Measurements from ENCODE around the gene FMN2. TPM values are rescaled to one million over a fixed set of nuclear protein-coding genes. Genes with fewer than 3 reads are reported as not detected.

The FMN2 gene
- total and polyA plus RNA-seq, 9 donors: 0.60 to 10.1 (median 2.5) TPM

DNA sequence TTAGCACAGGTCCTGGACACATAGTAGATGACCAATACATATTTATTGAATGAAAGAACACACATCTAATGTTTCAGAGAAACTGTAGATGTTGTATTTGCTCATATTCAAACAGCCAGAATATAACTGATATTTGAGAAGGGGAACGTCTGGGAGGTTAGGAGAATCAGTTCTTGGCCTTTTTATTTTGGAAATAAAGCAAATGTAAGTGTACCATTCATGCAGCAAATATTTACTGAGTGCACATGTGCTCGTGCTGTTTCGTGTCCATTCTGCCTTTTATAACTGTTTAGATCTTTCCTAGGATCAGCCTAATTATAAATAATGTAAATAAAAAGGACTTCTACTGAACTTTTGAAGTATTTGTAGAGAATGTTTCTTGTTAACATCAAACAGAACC, 416.5 kb downstream of the FMN2 start:
- TF ChIP-seq POLR2A (IDR thresholded peaks at IDR 0.05) (no peak), EP300 (IDR thresholded peaks at IDR 0.05) (no peak)
- TF ChIP-seq, protein P1, sequence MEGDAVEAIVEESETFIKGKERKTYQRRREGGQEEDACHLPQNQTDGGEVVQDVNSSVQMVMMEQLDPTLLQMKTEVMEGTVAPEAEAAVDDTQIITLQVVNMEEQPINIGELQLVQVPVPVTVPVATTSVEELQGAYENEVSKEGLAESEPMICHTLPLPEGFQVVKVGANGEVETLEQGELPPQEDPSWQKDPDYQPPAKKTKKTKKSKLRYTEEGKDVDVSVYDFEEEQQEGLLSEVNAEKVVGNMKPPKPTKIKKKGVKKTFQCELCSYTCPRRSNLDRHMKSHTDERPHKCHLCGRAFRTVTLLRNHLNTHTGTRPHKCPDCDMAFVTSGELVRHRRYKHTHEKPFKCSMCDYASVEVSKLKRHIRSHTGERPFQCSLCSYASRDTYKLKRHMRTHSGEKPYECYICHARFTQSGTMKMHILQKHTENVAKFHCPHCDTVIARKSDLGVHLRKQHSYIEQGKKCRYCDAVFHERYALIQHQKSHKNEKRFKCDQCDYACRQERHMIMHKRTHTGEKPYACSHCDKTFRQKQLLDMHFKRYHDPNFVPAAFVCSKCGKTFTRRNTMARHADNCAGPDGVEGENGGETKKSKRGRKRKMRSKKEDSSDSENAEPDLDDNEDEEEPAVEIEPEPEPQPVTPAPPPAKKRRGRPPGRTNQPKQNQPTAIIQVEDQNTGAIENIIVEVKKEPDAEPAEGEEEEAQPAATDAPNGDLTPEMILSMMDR (IDR thresholded peaks at IDR 0.05): no peak
- Histone ChIP-seq H3K27me3 (no peaks in the 10 kb centered on the region), H3K4me1 (ENCODE audit: insufficient read depth) (no peaks in the 10 kb centered on the region), H3K27ac (no peak overlapping the region), H3K9me3 (no peaks in the 10 kb centered on the region), H3K36me3 (no peaks in the 10 kb centered on the region), H3K4me3 (no peak overlapping the region)
- WGBS, 3 donors: 9 to 29% (median 11%) methylated on average over 3 of the region's 3 CpGs
- no peak for DNase-seq
- intact Hi-C loops (cut with DNase I): no loop called here

GRCh38 chr1:240508950-240509349, 417.3 kb downstream of the FMN2 start:
- TF ChIP-seq EP300 (IDR thresholded peaks at IDR 0.05) (no peak), POLR2A (IDR thresholded peaks at IDR 0.05) (no peak)
- TF ChIP-seq, protein P1 (IDR thresholded peaks at IDR 0.05): no peak
- Histone ChIP-seq H3K9me3 (no peaks in the 10 kb centered on the region), H3K36me3 (no peaks in the 10 kb centered on the region), H3K27me3 (no peaks in the 10 kb centered on the region), H3K4me3 (no peak overlapping the region), H3K27ac (no peak overlapping the region), H3K4me1 (ENCODE audit: insufficient read depth) (no peaks in the 10 kb centered on the region)
- DNase-seq: no peak
- WGBS, 3 donors: 41 to 47% (median 45%) methylated on average over 2 of the region's 2 CpGs
- intact Hi-C loops (cut with DNase I): no loop called here

GRCh38 chr1:240511789-240512188, 420.1 kb downstream of the FMN2 start:
- Histone ChIP-seq H3K36me3 (no peaks in the 10 kb centered on the region), H3K4me1 (ENCODE audit: insufficient read depth) (no peaks in the 10 kb centered on the region), H3K27me3 (no peaks in the 10 kb centered on the region), H3K9me3 (no peaks in the 10 kb centered on the region), H3K4me3 (no peak overlapping the region), H3K27ac (no peak overlapping the region)
- intact Hi-C loops (cut with DNase I): no loop called here
- TF ChIP-seq EP300 (IDR thresholded peaks at IDR 0.05): no peak
- no peak for TF ChIP-seq POLR2A (IDR thresholded peaks at IDR 0.05)
- TF ChIP-seq, protein P1 (IDR thresholded peaks at IDR 0.05): no peak
- DNase-seq: no peak

- intact Hi-C loops (cut with DNase I): no loop called here
- H3K9me3 ChIP-seq: no peaks in the 10 kb centered on the region
- H3K27me3 ChIP-seq: no peaks in the 10 kb centered on the region
- no peak overlapping the region for H3K27ac ChIP-seq
- H3K4me3 ChIP-seq: no peak overlapping the region
- no peaks in the 10 kb centered on the region for H3K36me3 ChIP-seq
- no peaks in the 10 kb centered on the region for H3K4me1 ChIP-seq (ENCODE audit: insufficient read depth)
- no peak for DNase-seq
- 24 to 47% (median 33%) methylated on average over 1 of the region's 1 CpG for WGBS, 3 donors
- TF ChIP-seq POLR2A (IDR thresholded peaks at IDR 0.05) (no peak), EP300 (IDR thresholded peaks at IDR 0.05) (no peak)
- TF ChIP-seq, protein P1 (IDR thresholded peaks at IDR 0.05): no peak
Observed at GRCh38 chr1:240515505-240515904, 423.8 kb downstream of the FMN2 start.

- intact Hi-C loops (cut with DNase I): no loop called here
- Histone ChIP-seq H3K27me3 (no peaks in the 10 kb centered on the region), H3K4me3 (no peak overlapping the region), H3K9me3 (no peaks in the 10 kb centered on the region), H3K36me3 (no peaks in the 10 kb centered on the region), H3K27ac (no peak overlapping the region), H3K4me1 (ENCODE audit: insufficient read depth) (no peaks in the 10 kb centered on the region)
- WGBS, 3 donors: 93 to 98% (median 94%) methylated on average over 2 of the region's 2 CpGs
- no peak for TF ChIP-seq EP300 (IDR thresholded peaks at IDR 0.05)
- no peak for TF ChIP-seq POLR2A (IDR thresholded peaks at IDR 0.05)
- TF ChIP-seq, protein P1 (IDR thresholded peaks at IDR 0.05): no peak
- no peak for DNase-seq
Observed at GRCh38 chr1:240516069-240516468, 424.4 kb downstream of the FMN2 start.
